ENCODE results near the gene SVBP. TPM values are rescaled to one million over a fixed set of nuclear protein-coding genes. Genes with fewer than 3 reads are reported as not detected.

SVBP gene
- total RNA-seq, 1 experiment from 2014 or later = 18.6 TPM

GRCh38 chr1:42832641-42833240 is 15.5 kb upstream of the SVBP start:
- Histone ChIP-seq H3K4me3 (ENCODE audit: low read depth, low read length) (no peak overlapping the region), H3K9me3 (no peaks in the 10 kb centered on the region), H3K36me3 (ENCODE audit: control insufficient read depth, insufficient read depth, low read length) (no peaks in the 10 kb centered on the region), H3K4me1 (no peaks in the 10 kb centered on the region), H3K27me3 (replicated peaks; ENCODE audit: control insufficient read depth, insufficient read depth, low read length) (no peaks in the 10 kb centered on the region)
- TF ChIP-seq CTCF (IDR thresholded peaks at IDR 0.05; ENCODE audit: insufficient read depth in 1 of 2, low read depth in 1 of 2, low read length in 1 of 2, severe bottlenecking in 1 of 2, unreplicated experiment in 1 of 2) = no peak
- no peak for DNase-seq
- BruUV-seq (replicated peaks) = no TSS peak
- Mint-ChIP-seq H3K27me3 (ENCODE audit: insufficient read depth, unreplicated experiment) (no peaks in the 10 kb centered on the region), H3K4me1 (ENCODE audit: low read depth, unreplicated experiment) (no peaks in the 10 kb centered on the region), H3K27ac (ENCODE audit: unreplicated experiment) (no peak overlapping the region), H3K4me3 (ENCODE audit: unreplicated experiment) (no peak overlapping the region), H3K36me3 (ENCODE audit: insufficient read depth, unreplicated experiment) (no peaks in the 10 kb centered on the region), H3K9me3 (ENCODE audit: unreplicated experiment) (no peaks in the 10 kb centered on the region)
- intact Hi-C loops (cut with micrococcal nuclease; ENCODE audit: unreplicated experiment) = no loop called here
- CTCF ChIA-PET = no interaction called here
- POLR2A ChIA-PET = no interaction called here

- TF ChIP-seq CTCF (IDR thresholded peaks at IDR 0.05; ENCODE audit: insufficient read depth in 1 of 2, low read depth in 1 of 2, low read length in 1 of 2, severe bottlenecking in 1 of 2, unreplicated experiment in 1 of 2) = no peak
- Mint-ChIP-seq H3K36me3 (ENCODE audit: insufficient read depth, unreplicated experiment) (no peaks in the 10 kb centered on the region), H3K27ac (ENCODE audit: unreplicated experiment) (no peak overlapping the region), H3K4me1 (ENCODE audit: low read depth, unreplicated experiment) (no peaks in the 10 kb centered on the region), H3K27me3 (ENCODE audit: insufficient read depth, unreplicated experiment) (no peaks in the 10 kb centered on the region), H3K4me3 (ENCODE audit: unreplicated experiment) (no peak overlapping the region), H3K9me3 (ENCODE audit: unreplicated experiment) (no peaks in the 10 kb centered on the region)
- ChIA-PET POLR2A (no interaction called here), CTCF (interaction anchor here (0.6 kb wide), 3 partner anchors 28 to 1104 kb away, joined by 3 to 6 read pairs (median 4); no protein-coding TSS in a partner anchor)
- Histone ChIP-seq H3K9me3 (no peaks in the 10 kb centered on the region), H3K36me3 (ENCODE audit: control insufficient read depth, insufficient read depth, low read length) (no peaks in the 10 kb centered on the region), H3K27me3 (replicated peaks; ENCODE audit: control insufficient read depth, insufficient read depth, low read length) (no peaks in the 10 kb centered on the region), H3K4me1 (no peaks in the 10 kb centered on the region), H3K4me3 (ENCODE audit: low read depth, low read length) (no peak overlapping the region)
- intact Hi-C loops (cut with micrococcal nuclease; ENCODE audit: unreplicated experiment) = no loop called here
- DNase-seq = no peak
- BruUV-seq (replicated peaks) = no TSS peak
Observed at GRCh38 chr1:42831273-42831672, 14.1 kb upstream of the SVBP start.

- Histone ChIP-seq H3K27me3 (replicated peaks; ENCODE audit: control insufficient read depth, insufficient read depth, low read length) (no peaks in the 10 kb centered on the region), H3K4me3 (ENCODE audit: low read depth, low read length) (no peak overlapping the region), H3K4me1 (no peaks in the 10 kb centered on the region), H3K9me3 (no peaks in the 10 kb centered on the region), H3K36me3 (ENCODE audit: control insufficient read depth, insufficient read depth, low read length) (no peaks in the 10 kb centered on the region)
- ChIA-PET CTCF (interaction anchor here (0.6 kb wide), 1 partner anchor 1104 kb away, joined by 3 read pairs; no protein-coding TSS in a partner anchor), POLR2A (no interaction called here)
- no TSS peak for BruUV-seq (replicated peaks)
- no peak overlapping the region for H3K27ac Mint-ChIP-seq (ENCODE audit: unreplicated experiment)
- intact Hi-C loops (cut with micrococcal nuclease; ENCODE audit: unreplicated experiment) = no loop called here
- H3K9me3 Mint-ChIP-seq (ENCODE audit: unreplicated experiment) = no peaks in the 10 kb centered on the region
- DNase-seq = no peak
- H3K4me3 Mint-ChIP-seq (ENCODE audit: unreplicated experiment) = no peak overlapping the region
- no peaks in the 10 kb centered on the region for H3K4me1 Mint-ChIP-seq (ENCODE audit: low read depth, unreplicated experiment)
- no peak for TF ChIP-seq CTCF (IDR thresholded peaks at IDR 0.05; ENCODE audit: insufficient read depth in 1 of 2, low read depth in 1 of 2, low read length in 1 of 2, severe bottlenecking in 1 of 2, unreplicated experiment in 1 of 2)
- no peaks in the 10 kb centered on the region for H3K36me3 Mint-ChIP-seq (ENCODE audit: insufficient read depth, unreplicated experiment)
- no peaks in the 10 kb centered on the region for H3K27me3 Mint-ChIP-seq (ENCODE audit: insufficient read depth, unreplicated experiment)
Observed at GRCh38 chr1:42830631-42831030, 13.4 kb upstream of the SVBP start.
